PC-3 (cell line): ENCODE data around the gene MANBA.

ENCODE experiments used
- EZH2 ChIP-seq: fragments of 300-600 bp; sonication (generic); IDR thresholded peaks from one replicate; pipeline ENCODE4 v1.6.1; 2017; ENCODE audit warnings: antibody characterized with exemption, mild to moderate bottlenecking, low read length; ENCODE audit not compliant: unreplicated experiment
- EZH2phosphoT487 ChIP-seq: fragments of 300-600 bp; sonication (generic); IDR thresholded peaks from 2 replicates; pipeline ENCODE4 v1.6.1; 2018; ENCODE audit warnings: mild to moderate bottlenecking, antibody characterized with exemption, low read length, borderline replicate concordance
- TF ChIP-seq, protein P1 (sequence below): fragments of 300-600 bp; sonication (generic); conservative IDR thresholded peaks from 2 replicates; pipeline ENCODE4 v1.5.1; 2017; ENCODE audit warnings: antibody characterized with exemption, low read depth, mild to moderate bottlenecking, low read length

DNA sequence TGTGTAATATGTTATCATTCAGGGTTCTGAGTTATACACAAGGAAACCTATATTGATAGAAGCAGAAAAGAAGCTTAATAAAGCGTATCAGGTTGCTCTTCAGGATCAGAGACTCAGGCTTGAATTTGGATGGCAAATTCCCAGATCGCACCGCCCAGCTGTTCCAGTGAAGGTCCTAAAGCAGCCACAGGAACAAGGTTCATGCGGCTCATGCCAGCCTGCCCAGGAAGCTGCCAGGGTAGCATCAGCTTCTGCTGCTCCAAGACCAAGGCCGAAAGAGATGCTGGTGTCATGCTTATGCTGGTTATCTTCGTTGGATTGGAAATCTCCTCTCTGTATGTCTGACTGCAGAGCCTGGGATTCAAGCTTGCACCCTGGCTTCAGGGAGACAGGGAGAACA is 127.7 kb downstream of the MANBA start:
- TF ChIP-seq, protein P1, sequence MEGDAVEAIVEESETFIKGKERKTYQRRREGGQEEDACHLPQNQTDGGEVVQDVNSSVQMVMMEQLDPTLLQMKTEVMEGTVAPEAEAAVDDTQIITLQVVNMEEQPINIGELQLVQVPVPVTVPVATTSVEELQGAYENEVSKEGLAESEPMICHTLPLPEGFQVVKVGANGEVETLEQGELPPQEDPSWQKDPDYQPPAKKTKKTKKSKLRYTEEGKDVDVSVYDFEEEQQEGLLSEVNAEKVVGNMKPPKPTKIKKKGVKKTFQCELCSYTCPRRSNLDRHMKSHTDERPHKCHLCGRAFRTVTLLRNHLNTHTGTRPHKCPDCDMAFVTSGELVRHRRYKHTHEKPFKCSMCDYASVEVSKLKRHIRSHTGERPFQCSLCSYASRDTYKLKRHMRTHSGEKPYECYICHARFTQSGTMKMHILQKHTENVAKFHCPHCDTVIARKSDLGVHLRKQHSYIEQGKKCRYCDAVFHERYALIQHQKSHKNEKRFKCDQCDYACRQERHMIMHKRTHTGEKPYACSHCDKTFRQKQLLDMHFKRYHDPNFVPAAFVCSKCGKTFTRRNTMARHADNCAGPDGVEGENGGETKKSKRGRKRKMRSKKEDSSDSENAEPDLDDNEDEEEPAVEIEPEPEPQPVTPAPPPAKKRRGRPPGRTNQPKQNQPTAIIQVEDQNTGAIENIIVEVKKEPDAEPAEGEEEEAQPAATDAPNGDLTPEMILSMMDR: no peak
- no peak for TF ChIP-seq EZH2
- TF ChIP-seq EZH2phosphoT487: no peak
